AG10803 (cell line): Measurements from ENCODE around the gene FCRL2.

ENCODE experiments used
- DNase-seq: peaks from one replicate; pipeline ENCODE4 v3.0.0; 2010; ENCODE audit warnings: low read depth
- H3K4me3 ChIP-seq: 2 replicates; pipeline ENCODE4 v1.5.1; 2011; ENCODE audit warnings: mild to moderate bottlenecking, low read length, control low read depth
- CTCF ChIP-seq: conservative IDR thresholded peaks from 2 replicates; pipeline ENCODE4 v1.5.1; 2011; ENCODE audit warnings: mild to moderate bottlenecking, low read length, control low read depth, inconsistent platforms

The FCRL2 gene

GRCh38 chr1:157703981-157704380, 73.0 kb downstream of the FCRL2 start:
- DNase-seq = no peak
- no peak overlapping the region for H3K4me3 ChIP-seq
- TF ChIP-seq CTCF = no peak

DNA sequence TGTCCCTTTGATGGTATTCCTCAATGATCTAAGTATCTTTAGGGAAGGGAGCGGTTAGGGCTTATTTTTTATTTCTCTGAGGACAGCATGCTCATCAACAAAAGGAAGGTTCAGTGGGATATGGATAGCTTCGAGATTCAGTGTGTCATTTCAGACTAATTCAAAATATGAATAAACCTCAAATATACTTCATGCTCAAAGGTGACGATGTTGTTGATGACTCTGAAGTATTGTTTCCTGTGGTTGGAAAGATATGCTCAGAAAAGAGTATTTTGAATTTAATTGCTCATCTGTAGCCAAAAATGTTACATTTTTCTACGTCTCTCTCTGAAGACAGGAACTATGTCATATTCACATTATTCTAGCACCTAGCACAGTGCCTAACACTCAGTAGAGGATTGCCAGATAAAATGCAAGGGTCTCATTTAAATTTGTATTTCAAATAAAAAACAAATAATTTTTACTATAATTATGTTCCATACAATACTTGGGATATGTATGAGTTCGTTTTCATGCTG, 74.6 kb downstream of the FCRL2 start:
- no peak overlapping the region for H3K4me3 ChIP-seq
- TF ChIP-seq CTCF = no peak
- DNase-seq = no peak

GRCh38 chr1:157700732-157701131, 76.2 kb downstream of the FCRL2 start, which contains the start of gene FCRL3:
FCRL3 (minus strand) TSS chr1:157700769; CDS start chr1:157700489, 280 bp downstream.
- TF ChIP-seq CTCF = no peak
- no peak for DNase-seq
- no peak within 1 kb of the TSS for H3K4me3 ChIP-seq

- DNase-seq = no peak
- no peak overlapping the region for H3K4me3 ChIP-seq
- TF ChIP-seq CTCF = no peak
Observed at GRCh38 chr1:157700305-157700704, 76.6 kb downstream of the FCRL2 start.

GRCh38 chr1:157697781-157698569, 79.0 kb downstream of the FCRL2 start:
- no peak for TF ChIP-seq CTCF
- DNase-seq = no peak
- no peak overlapping the region for H3K4me3 ChIP-seq

GRCh38 chr1:157696966-157697628, 79.8 kb downstream of the FCRL2 start:
- DNase-seq = no peak
- H3K4me3 ChIP-seq = no peak overlapping the region
- TF ChIP-seq CTCF = no peak
